ENCODE results near the gene SLC38A3.
A peak's percentile ranks its signal among the peaks of the same experiment; 100 is the strongest.

Gene SLC38A3

DNA sequence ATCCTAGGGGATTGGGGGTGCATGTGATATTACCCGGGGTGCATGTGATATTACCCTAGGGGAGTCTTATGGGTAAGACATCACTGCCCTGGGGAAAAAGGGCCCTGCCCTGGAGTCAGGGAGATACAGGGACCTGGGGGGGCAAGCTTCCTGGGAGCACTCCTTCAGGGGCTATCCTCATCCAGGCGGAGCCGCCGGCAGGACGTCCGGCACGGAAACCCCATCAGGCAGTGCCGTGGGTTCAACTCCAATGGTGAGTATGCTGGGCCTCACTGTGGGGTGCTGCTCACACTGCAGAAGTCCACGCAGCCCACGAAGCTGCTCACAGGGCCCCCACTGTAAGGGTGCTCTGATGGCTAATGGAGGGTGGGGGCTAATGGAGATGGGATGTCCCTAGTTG lies 19.0 kb upstream of the SLC38A3 start:
- no peak overlapping the region for H3K27ac ChIP-seq
- TF ChIP-seq, protein P1, sequence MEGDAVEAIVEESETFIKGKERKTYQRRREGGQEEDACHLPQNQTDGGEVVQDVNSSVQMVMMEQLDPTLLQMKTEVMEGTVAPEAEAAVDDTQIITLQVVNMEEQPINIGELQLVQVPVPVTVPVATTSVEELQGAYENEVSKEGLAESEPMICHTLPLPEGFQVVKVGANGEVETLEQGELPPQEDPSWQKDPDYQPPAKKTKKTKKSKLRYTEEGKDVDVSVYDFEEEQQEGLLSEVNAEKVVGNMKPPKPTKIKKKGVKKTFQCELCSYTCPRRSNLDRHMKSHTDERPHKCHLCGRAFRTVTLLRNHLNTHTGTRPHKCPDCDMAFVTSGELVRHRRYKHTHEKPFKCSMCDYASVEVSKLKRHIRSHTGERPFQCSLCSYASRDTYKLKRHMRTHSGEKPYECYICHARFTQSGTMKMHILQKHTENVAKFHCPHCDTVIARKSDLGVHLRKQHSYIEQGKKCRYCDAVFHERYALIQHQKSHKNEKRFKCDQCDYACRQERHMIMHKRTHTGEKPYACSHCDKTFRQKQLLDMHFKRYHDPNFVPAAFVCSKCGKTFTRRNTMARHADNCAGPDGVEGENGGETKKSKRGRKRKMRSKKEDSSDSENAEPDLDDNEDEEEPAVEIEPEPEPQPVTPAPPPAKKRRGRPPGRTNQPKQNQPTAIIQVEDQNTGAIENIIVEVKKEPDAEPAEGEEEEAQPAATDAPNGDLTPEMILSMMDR (IDR thresholded peaks at IDR 0.05): no peak
- TF ChIP-seq ZFX (IDR thresholded peaks at IDR 0.05; ENCODE audit: borderline replicate concordance): no peak

DNA sequence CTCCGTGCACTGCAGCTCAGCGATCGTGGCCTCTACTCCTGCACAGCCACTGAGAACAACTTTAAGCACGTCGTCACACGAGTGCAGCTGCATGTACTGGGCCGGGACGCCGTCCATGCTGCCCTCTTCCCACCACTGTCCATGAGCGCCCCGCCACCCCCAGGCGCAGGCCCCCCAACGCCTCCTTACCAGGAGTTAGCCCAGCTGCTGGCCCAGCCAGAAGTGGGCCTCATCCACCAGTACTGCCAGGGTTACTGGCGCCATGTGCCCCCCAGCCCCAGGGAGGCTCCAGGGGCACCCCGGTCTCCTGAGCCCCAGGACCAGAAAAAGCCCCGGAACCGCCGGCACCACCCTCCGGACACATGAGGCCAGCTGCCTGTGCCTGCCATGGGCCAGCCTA lies 17.3 kb upstream of the SLC38A3 start:
- no peak for TF ChIP-seq ZFX (IDR thresholded peaks at IDR 0.05; ENCODE audit: borderline replicate concordance)
- TF ChIP-seq, protein P1 (IDR thresholded peaks at IDR 0.05): no peak

DNA sequence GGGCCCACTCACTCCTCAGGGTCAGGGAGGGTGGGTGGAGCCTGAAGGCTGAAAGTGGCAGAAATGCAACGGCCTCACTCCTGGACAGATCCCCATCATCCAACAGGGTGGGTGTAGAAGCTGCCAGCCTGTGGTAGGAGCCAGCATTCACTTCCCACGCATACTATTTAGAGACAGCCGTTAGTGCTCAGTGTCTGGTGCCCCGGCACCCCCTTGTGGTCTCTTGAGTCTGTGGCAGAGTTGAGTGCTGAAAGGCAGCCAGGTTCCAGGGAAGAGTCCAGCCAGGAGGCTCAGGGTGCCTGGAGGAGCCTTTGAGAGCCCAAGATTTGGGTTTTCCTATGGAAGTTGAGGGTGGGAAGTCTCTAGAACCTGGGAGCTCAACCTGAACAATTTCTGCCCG lies 15.8 kb upstream of the SLC38A3 start:
- no peak for TF ChIP-seq ZFX (IDR thresholded peaks at IDR 0.05; ENCODE audit: borderline replicate concordance)
- TF ChIP-seq, protein P1 (IDR thresholded peaks at IDR 0.05): peak; percentile 64
- H3K27ac ChIP-seq: no peak overlapping the region

More for the DNA sequence above, 17.3 kb upstream of the SLC38A3 start:
- no peak overlapping the region for H3K27ac ChIP-seq

DNA sequence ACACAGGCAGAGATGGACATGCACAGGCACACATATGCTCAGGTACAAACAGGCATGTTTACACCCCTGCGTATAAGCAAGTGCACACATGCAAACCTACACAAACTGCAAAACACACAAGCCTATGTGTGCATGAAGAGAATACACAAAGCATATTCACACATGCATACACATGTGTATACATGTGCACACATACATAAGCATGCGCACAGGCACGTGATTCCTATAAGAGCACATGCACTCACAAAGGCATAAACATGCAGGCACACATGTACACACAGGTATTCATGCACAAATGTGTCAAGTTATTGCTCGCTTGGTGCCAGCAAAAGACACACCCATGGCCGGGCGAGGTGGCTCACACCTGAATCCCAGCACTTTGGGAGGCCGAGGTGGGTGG lies 15.1 kb upstream of the SLC38A3 start:
- TF ChIP-seq, protein P1 (IDR thresholded peaks at IDR 0.05): no peak
- TF ChIP-seq ZFX (IDR thresholded peaks at IDR 0.05; ENCODE audit: borderline replicate concordance): no peak
- H3K27ac ChIP-seq: no peak overlapping the region

DNA sequence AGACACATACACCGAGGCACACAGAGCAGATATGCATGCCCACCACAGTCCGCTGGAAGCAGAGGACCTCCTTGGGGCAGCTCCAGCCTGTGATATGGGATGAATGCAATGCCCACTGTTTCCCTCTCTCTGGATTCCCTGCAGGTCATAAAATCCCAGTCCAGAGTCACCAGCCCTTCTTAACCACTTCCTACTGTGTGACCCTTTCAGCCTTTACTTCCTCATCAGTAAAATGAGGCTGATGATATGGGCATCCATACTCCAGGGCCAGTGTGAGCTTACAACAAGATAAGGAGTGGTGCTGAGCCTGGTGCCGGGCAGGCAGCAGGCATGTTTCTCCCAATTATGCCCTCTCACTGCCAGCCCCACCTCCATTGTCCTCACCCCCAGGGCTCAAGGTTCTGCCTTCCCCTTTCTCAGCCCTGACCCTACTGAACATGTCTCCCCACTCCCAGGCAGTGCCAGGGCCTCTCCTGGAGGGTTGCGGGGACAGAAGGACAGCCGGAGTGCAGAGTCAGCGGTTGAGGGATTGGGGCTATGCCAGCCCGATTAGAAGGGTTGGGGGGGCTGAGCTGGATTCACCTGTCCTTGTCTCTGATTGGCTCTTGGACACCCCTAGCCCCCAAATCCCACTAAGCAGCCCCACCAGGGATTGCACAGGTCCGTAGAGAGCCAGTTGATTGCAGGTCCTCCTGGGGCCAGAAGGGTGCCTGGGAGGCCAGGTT lies 14.0 kb upstream of the SLC38A3 start, which contains the start of gene GNAT1:
TSS of gene GNAT1 (plus strand) at position 675 of the 725 bp plus-strand sequence. CDS start 116 bp downstream, outside the sequence.
- H3K27ac ChIP-seq: no peak within 1 kb of the TSS
- TF ChIP-seq ZFX (IDR thresholded peaks at IDR 0.05; ENCODE audit: borderline replicate concordance): no peak
- TF ChIP-seq, protein P1 (IDR thresholded peaks at IDR 0.05): no peak

DNA sequence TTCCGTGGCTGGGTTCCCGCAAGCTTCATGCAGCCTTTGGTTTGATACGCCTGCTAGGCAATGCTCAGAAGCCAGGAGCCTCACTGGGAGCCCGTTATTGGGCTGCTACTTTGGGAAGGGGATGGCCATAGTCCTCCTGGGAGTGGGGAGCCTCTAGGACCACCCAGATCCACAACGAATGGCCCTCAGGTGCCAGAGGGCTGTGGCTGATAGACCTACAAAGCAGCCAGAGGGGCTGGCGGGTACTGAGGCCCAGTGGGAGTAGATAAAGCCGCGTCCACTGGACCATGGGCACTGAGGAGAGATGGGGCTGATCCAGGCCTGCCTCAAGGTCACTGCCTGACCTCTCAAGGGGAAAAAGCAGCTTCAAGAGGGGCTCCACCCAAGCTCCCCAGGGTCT lies 12.9 kb upstream of the SLC38A3 start:
- H3K27ac ChIP-seq: no peak overlapping the region
- TF ChIP-seq, protein P1 (IDR thresholded peaks at IDR 0.05): no peak
- no peak for TF ChIP-seq ZFX (IDR thresholded peaks at IDR 0.05; ENCODE audit: borderline replicate concordance)

DNA sequence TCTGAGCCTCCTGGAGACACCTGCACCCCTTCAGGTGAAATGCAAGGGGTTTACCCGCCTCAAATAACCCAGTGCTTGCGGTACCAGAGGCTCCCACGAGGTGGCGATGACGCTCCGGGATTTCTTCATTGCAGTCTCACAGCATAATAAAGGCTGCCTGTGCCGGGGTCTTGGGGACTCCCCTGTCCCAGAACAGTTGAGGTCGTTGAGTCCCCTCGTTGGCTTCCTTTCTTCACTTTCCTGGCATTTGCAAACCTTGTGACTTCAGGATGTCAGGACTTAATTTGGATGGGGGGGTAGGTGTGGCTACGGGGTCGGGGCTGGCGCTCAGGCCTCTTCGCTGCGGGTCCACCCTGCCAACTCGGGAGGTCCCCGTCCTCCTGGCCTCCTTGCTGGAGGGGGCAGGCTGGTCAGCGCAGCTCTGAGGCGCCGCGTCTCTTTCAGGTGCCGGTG lies 12.4 kb upstream of the SLC38A3 start:
- no peak overlapping the region for H3K27ac ChIP-seq
- TF ChIP-seq, protein P1 (IDR thresholded peaks at IDR 0.05): peak; percentile 90
- TF ChIP-seq ZFX (IDR thresholded peaks at IDR 0.05; ENCODE audit: borderline replicate concordance): no peak
